Dendritic cell treated with granulocyte-macrophage colony-stimulating factor and Interleukin-4, amounts not matched to agents 40 ng/mL and 50 ng/mL, for 4 days (primary cell): ENCODE data around the gene LRRC1.

ENCODE experiments used
- H3K27ac Mint-ChIP-seq: one replicate; pipeline ENCODE4 v1.8.0; 2022; ENCODE audit warnings: mild to moderate bottlenecking, mixed read lengths
- H3K27me3 Mint-ChIP-seq: one replicate; pipeline ENCODE4 v1.8.0; 2022; ENCODE audit warnings: mild to moderate bottlenecking, mixed read lengths
- H3K36me3 Mint-ChIP-seq: one replicate; pipeline ENCODE4 v1.8.0; 2022; ENCODE audit warnings: low read depth, mixed read lengths
- H3K4me1 Mint-ChIP-seq: one replicate; pipeline ENCODE4 v1.8.0; 2022; ENCODE audit warnings: low read depth, mixed read lengths
- H3K4me3 Mint-ChIP-seq: one replicate; pipeline ENCODE4 v1.8.0; 2022; ENCODE audit warnings: mild to moderate bottlenecking, moderate library complexity, mixed read lengths
- H3K9me3 Mint-ChIP-seq: one replicate; pipeline ENCODE4 v1.8.0; 2022; ENCODE audit warnings: mixed read lengths
- intact Hi-C: fragments of 100-400 bp; cut with micrococcal nuclease; formaldehyde crosslinking; loops from one replicate; pipeline ENCODE4 v1.15.0; 2022

LRRC1 gene

GRCh38 chr6:53831081-53831869, 36.5 kb downstream of the LRRC1 start:
- no peaks in the 10 kb centered on the region for H3K4me1 Mint-ChIP-seq
- H3K27me3 Mint-ChIP-seq, result no peaks in the 10 kb centered on the region
- H3K27ac Mint-ChIP-seq, result no peak overlapping the region
- H3K36me3 Mint-ChIP-seq, result no peaks in the 10 kb centered on the region
- no peaks in the 10 kb centered on the region for H3K9me3 Mint-ChIP-seq
- H3K4me3 Mint-ChIP-seq, result no peak overlapping the region
- intact Hi-C loops, result no loop called here

DNA sequence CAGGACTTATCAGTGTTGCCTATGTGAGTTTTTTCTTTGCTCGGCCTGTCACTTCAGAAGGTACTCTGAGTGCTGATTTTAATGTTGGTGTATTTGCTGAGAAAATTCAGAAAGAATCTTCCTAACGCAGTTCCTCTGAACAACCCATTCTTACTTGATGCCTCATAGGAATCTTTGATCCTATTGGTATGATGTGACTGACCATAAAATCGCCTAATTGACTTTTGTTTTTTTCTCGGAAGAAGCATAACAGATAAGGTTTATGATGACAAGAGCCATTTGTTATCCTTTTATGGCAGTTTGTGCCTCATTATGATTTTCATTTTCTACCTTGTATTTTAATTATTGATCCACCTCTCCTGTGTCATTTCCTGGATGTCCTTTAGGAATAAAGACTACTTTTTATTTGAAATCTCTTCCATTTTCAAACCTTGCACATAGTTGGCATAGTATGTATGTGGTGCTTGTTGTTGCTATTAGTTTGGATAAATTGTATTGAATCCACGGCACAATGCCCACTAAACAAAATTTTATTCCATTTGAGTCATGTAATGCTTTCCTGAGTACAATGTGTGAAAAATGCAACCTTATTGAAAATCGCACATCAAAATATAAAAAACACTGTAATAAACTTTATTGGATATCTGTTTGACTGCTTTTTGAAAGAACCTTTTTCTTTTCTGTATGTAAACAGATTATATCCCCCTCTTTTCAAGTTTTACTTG, 37.3 kb downstream of the LRRC1 start:
- H3K4me1 Mint-ChIP-seq, result no peaks in the 10 kb centered on the region
- H3K9me3 Mint-ChIP-seq, result no peaks in the 10 kb centered on the region
- H3K36me3 Mint-ChIP-seq, result no peaks in the 10 kb centered on the region
- H3K27me3 Mint-ChIP-seq, result no peaks in the 10 kb centered on the region
- intact Hi-C loops, result no loop called here
- H3K4me3 Mint-ChIP-seq, result no peak overlapping the region
- no peak overlapping the region for H3K27ac Mint-ChIP-seq

- intact Hi-C loops, result no loop called here
- Mint-ChIP-seq H3K27me3 (no peaks in the 10 kb centered on the region), H3K36me3 (no peaks in the 10 kb centered on the region), H3K27ac (no peak overlapping the region), H3K4me1 (no peaks in the 10 kb centered on the region), H3K9me3 (no peaks in the 10 kb centered on the region), H3K4me3 (no peak overlapping the region)
Observed at GRCh38 chr6:53833155-53833554, 38.4 kb downstream of the LRRC1 start.

GRCh38 chr6:53834132-53834531, 39.3 kb downstream of the LRRC1 start:
- Mint-ChIP-seq H3K4me3 (no peak overlapping the region), H3K4me1 (no peaks in the 10 kb centered on the region), H3K36me3 (no peaks in the 10 kb centered on the region), H3K27ac (no peak overlapping the region), H3K9me3 (no peaks in the 10 kb centered on the region), H3K27me3 (no peaks in the 10 kb centered on the region)
- intact Hi-C loops, result no loop called here

DNA sequence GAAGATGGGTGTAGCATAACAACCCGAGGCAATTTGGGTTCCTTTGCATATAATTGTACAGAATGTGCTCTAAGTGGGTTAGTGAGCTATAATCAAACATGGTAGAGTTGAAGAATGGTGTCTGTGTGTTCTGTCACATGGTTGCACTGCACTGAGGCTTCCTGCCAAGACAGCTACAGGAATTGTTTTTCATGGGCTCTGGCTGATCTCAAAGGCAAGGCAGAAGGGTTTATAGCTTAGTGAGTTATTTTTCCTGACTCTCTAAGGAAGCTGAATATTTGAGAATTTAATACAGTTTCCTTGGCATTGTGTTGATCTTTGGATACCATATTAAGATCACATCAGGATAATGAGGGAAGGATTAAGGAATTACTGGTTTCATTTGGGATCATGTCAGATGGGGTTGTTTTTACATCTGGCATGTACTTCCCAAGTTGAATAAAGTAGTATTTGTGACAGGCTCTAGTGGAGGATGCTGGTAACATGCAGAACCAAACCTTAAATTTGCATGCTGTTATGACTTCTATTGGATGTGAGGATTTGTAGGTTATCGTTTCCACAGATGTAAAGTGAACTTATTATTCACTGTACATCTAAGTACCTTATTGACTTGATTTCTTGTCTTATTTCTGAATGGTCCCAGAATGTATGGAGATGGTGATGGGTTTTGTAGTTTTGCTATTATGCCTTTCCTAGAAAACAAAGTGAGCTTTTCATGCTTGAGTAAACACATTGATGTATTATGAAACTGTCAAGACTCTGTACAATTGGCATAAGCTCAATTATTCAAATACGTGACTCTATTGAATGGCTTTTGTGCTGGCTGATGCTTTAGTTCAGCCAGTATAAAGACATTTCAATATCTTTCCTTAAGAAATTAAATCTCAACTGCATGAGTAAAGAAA, 43.3 kb downstream of the LRRC1 start:
- Mint-ChIP-seq H3K9me3 (peaks cover 16% of the 10 kb centered on the region), H3K27me3 (no peaks in the 10 kb centered on the region), H3K4me1 (no peaks in the 10 kb centered on the region), H3K4me3 (no peak overlapping the region), H3K36me3 (no peaks in the 10 kb centered on the region), H3K27ac (no peak overlapping the region)
- intact Hi-C loops, result no loop called here

DNA sequence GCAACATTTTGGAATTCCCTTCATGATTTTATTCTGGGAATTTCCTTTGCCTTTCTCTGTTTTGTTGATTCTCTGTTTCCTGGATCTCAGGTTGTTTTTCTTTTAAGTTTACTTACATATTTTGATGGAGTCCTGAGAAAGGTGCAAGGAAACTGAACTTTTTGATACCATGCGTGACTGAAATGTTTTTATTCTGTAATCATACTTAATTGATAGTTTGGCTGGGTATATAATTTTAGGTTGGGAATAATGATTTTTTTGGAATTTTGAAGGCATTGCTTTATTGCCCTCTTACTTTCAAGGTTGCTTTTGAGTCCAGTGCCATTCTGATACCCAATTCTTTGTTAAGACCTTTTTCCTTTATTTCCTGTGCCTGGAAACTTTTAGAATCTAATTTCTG, 45.2 kb downstream of the LRRC1 start:
- Mint-ChIP-seq H3K27me3 (no peaks in the 10 kb centered on the region), H3K36me3 (no peaks in the 10 kb centered on the region), H3K4me1 (no peaks in the 10 kb centered on the region), H3K27ac (no peak overlapping the region), H3K4me3 (no peak overlapping the region), H3K9me3 (peaks cover 16% of the 10 kb centered on the region)
- intact Hi-C loops, result no loop called here

DNA sequence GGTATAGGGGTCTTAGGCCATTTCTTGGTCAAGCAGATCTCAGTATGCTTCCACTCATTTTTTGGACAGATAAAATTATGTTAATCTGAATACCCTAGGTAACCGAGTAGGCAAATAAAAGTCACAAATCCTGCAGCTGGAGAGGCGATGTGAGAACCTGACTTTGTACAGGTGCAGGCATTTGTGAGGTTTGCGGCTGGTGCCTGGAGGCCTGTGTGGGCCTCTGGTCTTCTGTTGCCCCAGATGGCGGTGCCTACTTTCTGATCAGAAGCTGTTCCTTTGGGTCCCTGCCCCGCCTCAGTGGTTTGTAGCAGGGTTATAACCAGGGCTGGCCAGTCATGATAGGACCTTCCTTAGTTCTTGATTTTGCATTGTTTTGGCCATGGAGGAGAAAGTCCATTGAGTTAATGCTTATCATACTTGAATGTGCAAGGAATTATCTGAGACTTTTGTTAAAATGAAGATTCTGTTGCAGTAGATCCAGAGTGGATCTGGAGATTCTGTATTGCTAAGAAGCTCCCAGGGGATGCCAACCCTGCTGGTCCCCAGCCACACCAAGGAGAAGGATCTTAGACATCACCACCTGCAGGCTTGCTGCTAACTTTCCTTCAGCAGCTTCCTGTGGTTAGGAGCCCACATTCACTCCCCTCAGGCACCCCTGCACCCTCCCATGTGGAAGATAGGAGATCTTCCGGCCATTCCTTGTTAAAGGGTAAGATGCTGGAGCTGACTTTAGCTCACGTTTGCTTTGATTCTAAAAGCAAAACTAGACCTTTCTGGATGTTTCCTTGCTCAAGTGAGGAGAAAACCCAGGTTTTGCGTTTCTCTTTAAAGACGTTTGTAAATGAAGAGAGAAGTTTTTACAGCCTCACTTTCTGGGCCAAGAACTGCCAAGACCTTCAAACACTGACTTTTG, 50.7 kb downstream of the LRRC1 start:
- Mint-ChIP-seq H3K9me3 (peaks cover 4% of the 10 kb centered on the region), H3K27ac (no peak overlapping the region), H3K27me3 (no peaks in the 10 kb centered on the region), H3K4me3 (no peak overlapping the region), H3K36me3 (no peaks in the 10 kb centered on the region), H3K4me1 (no peaks in the 10 kb centered on the region)
- intact Hi-C loops, result no loop called here

GRCh38 chr6:53846250-53846649, 51.4 kb downstream of the LRRC1 start:
- no peak overlapping the region for H3K4me3 Mint-ChIP-seq
- no peaks in the 10 kb centered on the region for H3K4me1 Mint-ChIP-seq
- H3K36me3 Mint-ChIP-seq, result no peaks in the 10 kb centered on the region
- no peaks in the 10 kb centered on the region for H3K27me3 Mint-ChIP-seq
- no peaks in the 10 kb centered on the region for H3K9me3 Mint-ChIP-seq
- no peak overlapping the region for H3K27ac Mint-ChIP-seq
- intact Hi-C loops, result no loop called here

- intact Hi-C loops, result no loop called here
Observed at GRCh38 chr6:53847796-53848314, 53.0 kb downstream of the LRRC1 start.

GRCh38 chr6:53850527-53850926, 55.7 kb downstream of the LRRC1 start:
- no peaks in the 10 kb centered on the region for H3K27me3 Mint-ChIP-seq
- no peaks in the 10 kb centered on the region for H3K4me1 Mint-ChIP-seq
- H3K9me3 Mint-ChIP-seq, result no peaks in the 10 kb centered on the region
- H3K36me3 Mint-ChIP-seq, result no peaks in the 10 kb centered on the region
- H3K4me3 Mint-ChIP-seq, result no peak overlapping the region
- no peak overlapping the region for H3K27ac Mint-ChIP-seq
- intact Hi-C loops, result no loop called here

More at GRCh38 chr6:53847796-53848314, 53.0 kb downstream of the LRRC1 start:
- Mint-ChIP-seq H3K4me1 (no peaks in the 10 kb centered on the region), H3K4me3 (no peak overlapping the region), H3K27me3 (no peaks in the 10 kb centered on the region), H3K36me3 (no peaks in the 10 kb centered on the region), H3K27ac (no peak overlapping the region), H3K9me3 (no peaks in the 10 kb centered on the region)

DNA sequence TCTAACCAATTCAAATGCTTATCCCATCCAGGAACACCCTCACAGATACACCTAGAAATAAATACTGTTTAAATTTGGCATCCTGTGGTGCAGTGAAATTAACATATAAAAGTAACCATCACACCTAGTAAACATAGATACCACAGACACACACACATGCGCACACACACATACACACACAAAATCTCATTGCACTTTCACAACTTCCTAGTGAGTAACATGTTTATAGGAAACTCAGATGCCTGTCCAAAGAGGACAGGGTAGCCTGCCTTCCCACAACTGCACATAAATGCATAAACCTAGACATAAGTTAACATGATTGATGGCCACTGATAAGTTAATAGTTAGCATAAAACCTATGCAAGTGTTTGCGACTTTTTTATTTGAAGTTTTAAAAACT, 56.8 kb downstream of the LRRC1 start:
- no peak overlapping the region for H3K27ac Mint-ChIP-seq
- no peak overlapping the region for H3K4me3 Mint-ChIP-seq
- intact Hi-C loops, result no loop called here
- no peaks in the 10 kb centered on the region for H3K36me3 Mint-ChIP-seq
- H3K4me1 Mint-ChIP-seq, result no peaks in the 10 kb centered on the region
- H3K9me3 Mint-ChIP-seq, result no peaks in the 10 kb centered on the region
- no peaks in the 10 kb centered on the region for H3K27me3 Mint-ChIP-seq

- H3K27me3 Mint-ChIP-seq, result no peaks in the 10 kb centered on the region
- no peak overlapping the region for H3K27ac Mint-ChIP-seq
- intact Hi-C loops, result no loop called here
- no peaks in the 10 kb centered on the region for H3K9me3 Mint-ChIP-seq
- no peak overlapping the region for H3K4me3 Mint-ChIP-seq
- no peaks in the 10 kb centered on the region for H3K4me1 Mint-ChIP-seq
- no peaks in the 10 kb centered on the region for H3K36me3 Mint-ChIP-seq
Observed at GRCh38 chr6:53852805-53853204, 58.0 kb downstream of the LRRC1 start.
